ENCODE data around the gene TIPARP.
"Not testable (repeated sequence)": the region's sequence is repeated elsewhere in the genome, so short reads cannot be mapped to it uniquely, and the experiment has no call there.

TIPARP gene

DNA sequence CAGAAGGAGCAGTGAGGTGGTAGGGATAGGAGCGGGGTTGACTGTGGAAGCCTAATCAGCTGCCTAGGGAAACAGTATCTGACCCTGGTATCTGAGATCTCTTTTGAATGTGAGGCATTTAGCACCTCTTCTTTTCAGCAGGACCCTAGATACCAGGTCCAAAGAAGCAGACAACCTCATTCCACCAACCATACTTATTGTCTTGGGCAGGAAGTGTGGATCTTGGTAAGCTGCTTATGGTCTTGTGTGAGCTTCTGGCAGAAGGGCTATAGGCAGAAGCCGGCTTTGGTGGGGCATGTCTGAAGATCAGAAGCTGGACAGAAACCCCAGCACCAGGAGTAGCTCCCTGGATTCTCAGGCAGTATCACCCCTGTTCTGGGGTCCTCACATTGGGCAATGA is 65.6 kb downstream of the TIPARP start:
- Histone ChIP-seq H3K27ac (ENCODE audit: low read depth, low read length) (no peak overlapping the region), H3K79me2 (ENCODE audit: control insufficient read depth, insufficient read depth, low read length, unreplicated experiment) (no peaks in the 10 kb centered on the region), H3K4me1 (ENCODE audit: control insufficient read depth, insufficient read depth, low read length, unreplicated experiment) (no peaks in the 10 kb centered on the region), H3K4me3 (ENCODE audit: low read depth, low read length) (no peak overlapping the region), H3K36me3 (ENCODE audit: insufficient read depth, low read length) (no peaks in the 10 kb centered on the region), H2AFZ (ENCODE audit: low read length, unreplicated experiment) (no peak overlapping the region), H3K27me3 (ENCODE audit: insufficient read depth, low read length) (no peaks in the 10 kb centered on the region)

DNA sequence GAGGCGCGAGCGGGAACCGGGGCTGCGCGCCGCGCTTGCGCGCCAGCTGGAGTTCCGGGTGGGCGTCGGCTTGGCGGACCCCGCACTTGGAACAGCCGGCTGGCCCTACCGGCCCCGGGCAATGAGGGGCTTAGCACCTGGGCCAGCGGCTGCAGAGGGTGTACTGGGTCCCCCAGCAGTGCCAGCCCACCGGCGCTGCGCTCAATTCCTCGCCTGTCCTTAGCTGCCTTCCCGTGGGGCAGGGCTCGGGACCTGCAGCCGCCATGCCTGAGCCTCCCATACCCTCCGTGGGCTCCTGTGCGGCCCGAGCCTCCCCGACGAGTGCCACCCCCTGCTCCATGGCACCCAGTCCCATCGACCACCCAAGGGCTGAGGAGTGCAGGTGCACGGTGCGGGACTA is 66.2 kb downstream of the TIPARP start:
- H3K4me1 ChIP-seq (ENCODE audit: control insufficient read depth, insufficient read depth, low read length, unreplicated experiment); H3K27me3 ChIP-seq (ENCODE audit: insufficient read depth, low read length); H3K27ac ChIP-seq (ENCODE audit: low read depth, low read length); H2AFZ ChIP-seq (ENCODE audit: low read length, unreplicated experiment); H3K36me3 ChIP-seq (ENCODE audit: insufficient read depth, low read length); H3K4me3 ChIP-seq (ENCODE audit: low read depth, low read length); H3K79me2 ChIP-seq (ENCODE audit: control insufficient read depth, insufficient read depth, low read length, unreplicated experiment): not testable (repeated sequence)

DNA sequence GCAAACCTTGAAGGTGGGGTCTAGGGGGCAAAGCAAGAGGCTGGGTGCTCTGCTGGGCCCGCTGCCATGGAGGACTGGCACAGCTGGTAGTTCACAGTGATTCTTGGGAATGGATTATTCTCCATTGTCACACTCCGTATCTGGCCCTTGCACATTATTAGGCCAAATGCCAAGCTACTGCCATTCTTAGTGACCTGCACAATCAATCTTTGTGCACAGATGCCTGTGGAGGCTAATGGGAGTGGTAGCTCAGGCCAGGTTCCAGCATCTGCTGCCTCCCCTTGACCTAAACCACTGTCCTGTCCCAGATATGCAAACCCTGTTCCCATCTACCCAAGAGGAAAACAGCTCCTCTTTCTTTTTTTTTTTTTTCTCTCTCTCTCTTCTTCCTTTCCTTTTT is 67.5 kb downstream of the TIPARP start:
- H3K4me1 ChIP-seq (ENCODE audit: control insufficient read depth, insufficient read depth, low read length, unreplicated experiment): no peaks in the 10 kb centered on the region
- H3K79me2 ChIP-seq (ENCODE audit: control insufficient read depth, insufficient read depth, low read length, unreplicated experiment): no peaks in the 10 kb centered on the region
- H3K4me3 ChIP-seq (ENCODE audit: low read depth, low read length): no peak overlapping the region
- no peak overlapping the region for H3K27ac ChIP-seq (ENCODE audit: low read depth, low read length)
- H3K36me3 ChIP-seq (ENCODE audit: insufficient read depth, low read length): peaks cover 6% of the 10 kb centered on the region; the same call in 1 of the 2 replicates
- H3K27me3 ChIP-seq (ENCODE audit: insufficient read depth, low read length): no peaks in the 10 kb centered on the region
- H2AFZ ChIP-seq (ENCODE audit: low read length, unreplicated experiment): no peak overlapping the region

GRCh38 chr3:156742401-156742800 is 68.0 kb downstream of the TIPARP start:
- Histone ChIP-seq H3K36me3 (ENCODE audit: insufficient read depth, low read length) (peaks cover 10% of the 10 kb centered on the region; the same call in 1 of the 2 replicates), H3K27ac (ENCODE audit: low read depth, low read length) (no peak overlapping the region), H3K4me3 (ENCODE audit: low read depth, low read length) (no peak overlapping the region), H3K4me1 (ENCODE audit: control insufficient read depth, insufficient read depth, low read length, unreplicated experiment) (no peaks in the 10 kb centered on the region), H3K27me3 (ENCODE audit: insufficient read depth, low read length) (no peaks in the 10 kb centered on the region), H2AFZ (ENCODE audit: low read length, unreplicated experiment) (no peak overlapping the region), H3K79me2 (ENCODE audit: control insufficient read depth, insufficient read depth, low read length, unreplicated experiment) (no peaks in the 10 kb centered on the region)

DNA sequence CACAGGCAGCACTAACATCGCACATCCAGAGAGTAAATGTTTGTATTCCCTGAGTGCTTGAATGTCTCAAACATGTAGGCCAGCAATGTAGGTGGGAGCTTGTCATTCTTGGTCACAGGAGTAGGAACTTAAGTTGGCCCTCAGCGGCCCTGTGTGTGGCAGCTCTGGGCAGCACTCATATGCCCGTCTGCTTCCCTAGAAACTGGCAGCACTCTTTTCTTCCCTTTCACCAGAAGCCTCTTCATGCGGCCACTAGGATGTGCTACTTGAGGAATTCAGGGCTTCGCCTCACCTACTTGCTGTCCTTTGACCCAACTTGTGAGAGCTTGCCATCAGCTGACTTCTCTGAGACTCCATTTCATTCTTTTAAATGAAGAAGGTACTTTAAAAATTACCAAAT is 69.5 kb downstream of the TIPARP start:
- H3K4me3 ChIP-seq (ENCODE audit: low read depth, low read length): no peak overlapping the region
- H3K27ac ChIP-seq (ENCODE audit: low read depth, low read length): no peak overlapping the region
- no peaks in the 10 kb centered on the region for H3K27me3 ChIP-seq (ENCODE audit: insufficient read depth, low read length)
- peaks cover 17% of the 10 kb centered on the region; the same call in 1 of the 2 replicates for H3K36me3 ChIP-seq (ENCODE audit: insufficient read depth, low read length)
- H2AFZ ChIP-seq (ENCODE audit: low read length, unreplicated experiment): no peak overlapping the region
- no peaks in the 10 kb centered on the region for H3K79me2 ChIP-seq (ENCODE audit: control insufficient read depth, insufficient read depth, low read length, unreplicated experiment)
- H3K4me1 ChIP-seq (ENCODE audit: control insufficient read depth, insufficient read depth, low read length, unreplicated experiment): no peaks in the 10 kb centered on the region

GRCh38 chr3:156744631-156745030 is 70.2 kb downstream of the TIPARP start:
- Histone ChIP-seq H3K4me3 (ENCODE audit: low read depth, low read length) (no peak overlapping the region), H3K36me3 (ENCODE audit: insufficient read depth, low read length) (peaks cover 17% of the 10 kb centered on the region; the same call in 1 of the 2 replicates), H3K79me2 (ENCODE audit: control insufficient read depth, insufficient read depth, low read length, unreplicated experiment) (no peaks in the 10 kb centered on the region), H3K27me3 (ENCODE audit: insufficient read depth, low read length) (no peaks in the 10 kb centered on the region), H2AFZ (ENCODE audit: low read length, unreplicated experiment) (no peak overlapping the region), H3K27ac (ENCODE audit: low read depth, low read length) (no peak overlapping the region), H3K4me1 (ENCODE audit: control insufficient read depth, insufficient read depth, low read length, unreplicated experiment) (no peaks in the 10 kb centered on the region)

- Histone ChIP-seq H3K27me3 (ENCODE audit: insufficient read depth, low read length) (no peaks in the 10 kb centered on the region), H3K4me3 (ENCODE audit: low read depth, low read length) (no peak overlapping the region), H3K36me3 (ENCODE audit: insufficient read depth, low read length) (peaks cover 17% of the 10 kb centered on the region; the same call in 1 of the 2 replicates), H3K79me2 (ENCODE audit: control insufficient read depth, insufficient read depth, low read length, unreplicated experiment) (peaks cover 3% of the 10 kb centered on the region), H3K27ac (ENCODE audit: low read depth, low read length) (no peak overlapping the region), H2AFZ (ENCODE audit: low read length, unreplicated experiment) (no peak overlapping the region), H3K4me1 (ENCODE audit: control insufficient read depth, insufficient read depth, low read length, unreplicated experiment) (peaks cover 10% of the 10 kb centered on the region)
Measured at GRCh38 chr3:156745766-156746165, 71.4 kb downstream of the TIPARP start.

DNA sequence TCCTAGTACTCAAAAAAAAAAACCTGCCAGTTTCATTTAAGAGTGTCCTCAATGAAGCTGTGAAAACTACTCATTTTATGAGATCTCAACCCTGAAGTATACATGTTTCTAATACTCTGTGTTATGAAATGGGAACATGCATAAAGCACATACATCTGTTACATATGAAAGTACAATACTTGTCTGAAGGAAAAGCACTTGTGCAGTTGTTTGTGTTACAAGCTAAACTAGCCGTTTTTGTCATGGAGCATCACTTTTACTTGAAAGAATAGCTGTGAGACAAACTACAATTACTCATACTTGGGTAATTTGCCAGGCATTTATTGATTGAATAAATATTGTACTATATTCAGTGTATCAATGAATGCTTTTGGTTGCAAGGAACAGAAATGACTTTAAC is 72.7 kb downstream of the TIPARP start:
- Histone ChIP-seq H3K36me3 (ENCODE audit: insufficient read depth, low read length) (peaks cover 17% of the 10 kb centered on the region; the same call in 1 of the 2 replicates), H3K27ac (ENCODE audit: low read depth, low read length) (no peak overlapping the region), H3K4me3 (ENCODE audit: low read depth, low read length) (no peak overlapping the region), H3K4me1 (ENCODE audit: control insufficient read depth, insufficient read depth, low read length, unreplicated experiment) (peaks cover 22% of the 10 kb centered on the region), H2AFZ (ENCODE audit: low read length, unreplicated experiment) (no peak overlapping the region), H3K27me3 (ENCODE audit: insufficient read depth, low read length) (no peaks in the 10 kb centered on the region), H3K79me2 (ENCODE audit: control insufficient read depth, insufficient read depth, low read length, unreplicated experiment) (peaks cover 3% of the 10 kb centered on the region)

- Histone ChIP-seq H3K27ac (ENCODE audit: low read depth, low read length) (no peak overlapping the region), H3K4me3 (ENCODE audit: low read depth, low read length) (no peak overlapping the region), H2AFZ (ENCODE audit: low read length, unreplicated experiment) (no peak overlapping the region), H3K27me3 (ENCODE audit: insufficient read depth, low read length) (no peaks in the 10 kb centered on the region), H3K36me3 (ENCODE audit: insufficient read depth, low read length) (peaks cover 17% of the 10 kb centered on the region; the same call in 1 of the 2 replicates), H3K79me2 (ENCODE audit: control insufficient read depth, insufficient read depth, low read length, unreplicated experiment) (peaks cover 3% of the 10 kb centered on the region), H3K4me1 (ENCODE audit: control insufficient read depth, insufficient read depth, low read length, unreplicated experiment) (peaks cover 23% of the 10 kb centered on the region)
Measured at GRCh38 chr3:156749244-156749643, 74.9 kb downstream of the TIPARP start.

DNA sequence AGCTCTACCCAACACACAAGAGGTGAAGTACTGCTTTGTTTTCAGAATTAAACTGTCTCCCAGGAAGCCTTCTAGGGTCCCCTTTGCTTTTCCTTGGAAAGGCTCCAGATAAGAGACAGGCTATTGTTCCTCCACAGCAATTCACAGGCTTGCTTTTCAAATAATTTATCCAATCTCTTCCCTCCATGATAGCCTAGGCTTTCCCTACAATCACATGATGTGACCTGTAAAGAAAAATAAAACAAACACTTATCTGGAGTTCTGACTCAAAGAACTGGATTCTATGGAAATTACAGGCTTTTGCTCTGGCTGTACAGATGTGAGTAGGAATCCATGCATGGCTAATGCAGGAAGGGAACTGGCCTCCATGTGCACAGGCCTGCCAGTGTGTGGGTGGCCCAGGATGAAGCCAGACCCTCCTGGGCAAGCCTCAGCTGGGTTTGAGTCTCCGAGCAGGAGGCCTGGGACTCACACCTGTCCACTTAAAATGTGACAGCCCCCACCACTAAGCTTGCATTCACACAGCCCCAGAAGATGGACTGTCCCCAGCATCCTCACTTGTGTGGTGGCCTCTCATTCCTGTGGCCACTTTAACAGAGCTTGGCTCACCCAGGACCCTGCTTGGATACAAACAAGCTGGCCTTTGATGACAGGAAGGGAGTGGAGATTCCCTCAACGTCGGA is 75.9 kb downstream of the TIPARP start:
- H3K4me3 ChIP-seq (ENCODE audit: low read depth, low read length): peak overlapping the region; percentile 57
- no peaks in the 10 kb centered on the region for H3K27me3 ChIP-seq (ENCODE audit: insufficient read depth, low read length)
- peaks cover 3% of the 10 kb centered on the region for H3K79me2 ChIP-seq (ENCODE audit: control insufficient read depth, insufficient read depth, low read length, unreplicated experiment)
- peak overlapping the region; percentile 80 for H2AFZ ChIP-seq (ENCODE audit: low read length, unreplicated experiment)
- H3K27ac ChIP-seq (ENCODE audit: low read depth, low read length): peak overlapping the region; percentile 84
- H3K4me1 ChIP-seq (ENCODE audit: control insufficient read depth, insufficient read depth, low read length, unreplicated experiment): peaks cover 23% of the 10 kb centered on the region
- peaks cover 17% of the 10 kb centered on the region; the same call in 1 of the 2 replicates for H3K36me3 ChIP-seq (ENCODE audit: insufficient read depth, low read length)

DNA sequence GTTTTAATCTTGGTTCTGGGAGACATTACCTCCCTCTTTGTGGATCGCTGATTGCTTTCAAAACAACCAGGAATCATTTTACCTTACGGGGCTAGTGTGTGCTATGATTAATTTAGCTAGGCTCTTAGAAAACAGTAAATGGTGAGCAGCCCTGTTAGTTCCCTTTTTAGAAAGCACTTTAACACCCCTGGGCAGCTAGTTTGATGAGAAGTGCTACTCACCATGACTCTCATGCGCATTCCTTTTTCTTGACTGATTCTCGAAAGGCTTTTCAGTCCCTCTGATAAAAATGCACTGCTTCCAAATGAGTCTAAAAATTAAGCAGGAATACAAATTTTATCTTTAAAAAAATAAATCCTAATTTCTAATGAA is 76.5 kb downstream of the TIPARP start:
- H2AFZ ChIP-seq (ENCODE audit: low read length, unreplicated experiment): peak overlapping the region; percentile 80
- H3K27me3 ChIP-seq (ENCODE audit: insufficient read depth, low read length): no peaks in the 10 kb centered on the region
- peak overlapping the region; percentile 84 for H3K27ac ChIP-seq (ENCODE audit: low read depth, low read length)
- peaks cover 17% of the 10 kb centered on the region; the same call in 1 of the 2 replicates for H3K36me3 ChIP-seq (ENCODE audit: insufficient read depth, low read length)
- H3K79me2 ChIP-seq (ENCODE audit: control insufficient read depth, insufficient read depth, low read length, unreplicated experiment): peaks cover 3% of the 10 kb centered on the region
- peak overlapping the region; percentile 57 for H3K4me3 ChIP-seq (ENCODE audit: low read depth, low read length)
- peaks cover 23% of the 10 kb centered on the region for H3K4me1 ChIP-seq (ENCODE audit: control insufficient read depth, insufficient read depth, low read length, unreplicated experiment)

All from ACC112 (cell line).